Measurements from ENCODE around the gene CLEC14A.

CLEC14A gene

GRCh38 chr14:38255673-38256532 is at the start of gene CLEC14A:
Gene CLEC14A, minus strand, starts transcription at chr14:38256093. Its CDS starts 71 bp downstream, at chr14:38256022.
- Histone ChIP-seq H3K4me1 (peaks cover 0 to 14% (median 9%) of the 10 kb centered on the region in 4 donors), H3K9me3 (no peaks in the 10 kb centered on the region), H3K36me3 (no peaks in the 10 kb centered on the region), H3K27ac (peak within 1 kb of the TSS in 1 of 2 donors; percentile 3), H3K4me3 (peak within 1 kb of the TSS; percentile 43 to 49), H3K27me3 (peaks cover 0 to 19% of the 10 kb centered on the region in 2 donors)
- intact Hi-C loops (cut with DNase I; ENCODE audit: low total_unique reads) = no loop called here
- peak; percentile 44 to 71 for DNase-seq
- no peak for TF ChIP-seq CTCF (IDR thresholded peaks at IDR 0.05)

- no peaks in the 10 kb centered on the region for H3K36me3 ChIP-seq
- no peaks in the 10 kb centered on the region for H3K9me3 ChIP-seq
- H3K4me1 ChIP-seq = no peaks in the 10 kb centered on the region
- H3K27me3 ChIP-seq = no peaks in the 10 kb centered on the region
- H3K4me3 ChIP-seq = no peak overlapping the region
- no peak overlapping the region for H3K27ac ChIP-seq
- no peak for DNase-seq
- intact Hi-C loops (cut with DNase I; ENCODE audit: low total_unique reads) = no loop called here
- no peak for TF ChIP-seq CTCF (IDR thresholded peaks at IDR 0.05)
Observed at GRCh38 chr14:38302966-38303365, 47.1 kb upstream of the CLEC14A start.

GRCh38 chr14:38302034-38302433 is 46.1 kb upstream of the CLEC14A start:
- Histone ChIP-seq H3K27me3 (no peaks in the 10 kb centered on the region), H3K4me1 (no peaks in the 10 kb centered on the region), H3K27ac (no peak overlapping the region), H3K4me3 (no peak overlapping the region), H3K36me3 (no peaks in the 10 kb centered on the region), H3K9me3 (no peaks in the 10 kb centered on the region)
- intact Hi-C loops (cut with DNase I; ENCODE audit: low total_unique reads) = no loop called here
- DNase-seq = no peak
- no peak for TF ChIP-seq CTCF (IDR thresholded peaks at IDR 0.05)

GRCh38 chr14:38297681-38298080 is 41.8 kb upstream of the CLEC14A start:
- Histone ChIP-seq H3K9me3 (no peaks in the 10 kb centered on the region), H3K36me3 (no peaks in the 10 kb centered on the region), H3K27ac (no peak overlapping the region), H3K4me3 (no peak overlapping the region), H3K27me3 (no peaks in the 10 kb centered on the region), H3K4me1 (no peaks in the 10 kb centered on the region)
- TF ChIP-seq CTCF (IDR thresholded peaks at IDR 0.05) = no peak
- no peak for DNase-seq
- intact Hi-C loops (cut with DNase I; ENCODE audit: low total_unique reads) = no loop called here

- Histone ChIP-seq H3K9me3 (no peaks in the 10 kb centered on the region), H3K27ac (no peak overlapping the region), H3K4me1 (peaks cover 0 to 8% (median 2%) of the 10 kb centered on the region in 4 donors), H3K27me3 (no peaks in the 10 kb centered on the region), H3K4me3 (no peak overlapping the region), H3K36me3 (no peaks in the 10 kb centered on the region)
- no peak for TF ChIP-seq CTCF (IDR thresholded peaks at IDR 0.05)
- DNase-seq = no peak
- intact Hi-C loops (cut with DNase I; ENCODE audit: low total_unique reads) = no loop called here
Observed at GRCh38 chr14:38291681-38292467, 36.0 kb upstream of the CLEC14A start.

Data from tibial artery (tissue), 4 donors.